H9 (cell line): ENCODE results near the gene SLC13A4. TPM values are rescaled to one million over a fixed set of nuclear protein-coding genes. Genes with fewer than 3 reads are reported as not detected.

Source experiments
- DNase-seq: peaks from one replicate; pipeline ENCODE4 v3.0.0-alpha.2; 2017
- H2AFZ ChIP-seq: one replicate; pipeline ENCODE4 v1.6.1; 2013; ENCODE audit warnings: mild to moderate bottlenecking, low read length, control low read depth, moderate library complexity
- H2AK5ac ChIP-seq: 2 replicates; pipeline ENCODE4 v1.6.1; 2013; ENCODE audit warnings: low read length, control low read depth, mixed read lengths; ENCODE audit not compliant: insufficient read length
- H2BK120ac ChIP-seq: one replicate; pipeline ENCODE4 v1.6.1; 2013; ENCODE audit warnings: low read depth, mild to moderate bottlenecking, low read length, control low read depth, inconsistent platforms; ENCODE audit not compliant: poor library complexity, severe bottlenecking
- H2BK12ac ChIP-seq: 2 replicates; pipeline ENCODE4 v1.6.1; 2013; ENCODE audit warnings: low read length, control low read depth, mixed read lengths, low read depth; ENCODE audit not compliant: insufficient read length
- H2BK15ac ChIP-seq: 2 replicates; pipeline ENCODE4 v1.6.1; 2013; ENCODE audit warnings: low read depth, low read length, control low read depth
- H2BK20ac ChIP-seq: one replicate; pipeline ENCODE4 v1.6.1; 2013; ENCODE audit warnings: low read depth, mild to moderate bottlenecking, low read length, control low read depth, inconsistent platforms; ENCODE audit not compliant: poor library complexity, severe bottlenecking
- H2BK5ac ChIP-seq: 2 replicates; pipeline ENCODE4 v1.6.1; 2013; ENCODE audit warnings: low read length, control low read depth, mixed read lengths; ENCODE audit not compliant: insufficient read length
- H3K14ac ChIP-seq: 2 replicates; pipeline ENCODE4 v1.6.1; 2013; ENCODE audit warnings: low read length, control low read depth; ENCODE audit not compliant: insufficient read depth
- H3K18ac ChIP-seq: 2 replicates; pipeline ENCODE4 v1.6.1; 2013; ENCODE audit warnings: low read depth, mild to moderate bottlenecking, mixed read lengths, low read length, control low read depth; ENCODE audit not compliant: insufficient read length
- H3K23ac ChIP-seq: 2 replicates; pipeline ENCODE4 v1.6.1; 2013; ENCODE audit warnings: low read length, control low read depth, mixed read lengths, low read depth; ENCODE audit not compliant: insufficient read length
- H3K23me2 ChIP-seq: 2 replicates; pipeline ENCODE4 v1.6.1; 2013; ENCODE audit warnings: low read depth, mild to moderate bottlenecking, mixed read lengths, low read length, control low read depth; ENCODE audit not compliant: insufficient read length, poor library complexity, severe bottlenecking
- H3K27ac ChIP-seq: 2 replicates; pipeline ENCODE4 v1.5.1; 2013; ENCODE audit warnings: low read length, control low read depth, mixed read lengths, low read depth; ENCODE audit not compliant: insufficient read length
- H3K27me3 ChIP-seq: 2 replicates; pipeline ENCODE4 v1.6.1; 2013; ENCODE audit warnings: low read length, control low read depth, inconsistent platforms; ENCODE audit not compliant: insufficient read depth
- H3K4ac ChIP-seq: 2 replicates; pipeline ENCODE4 v1.6.1; 2013; ENCODE audit warnings: low read depth, mild to moderate bottlenecking, control low read depth, inconsistent platforms, low read length, moderate library complexity
- H3K4me1 ChIP-seq: 2 replicates; pipeline ENCODE4 v1.6.1; 2013; ENCODE audit warnings: low read length, control low read depth, inconsistent platforms; ENCODE audit not compliant: insufficient read depth
- H3K4me2 ChIP-seq: 2 replicates; pipeline ENCODE4 v1.6.1; 2013; ENCODE audit warnings: low read length, control low read depth, mixed read lengths; ENCODE audit not compliant: insufficient read length, insufficient read depth
- H3K56ac ChIP-seq: 2 replicates; pipeline ENCODE4 v1.6.1; 2013; ENCODE audit warnings: low read depth, mild to moderate bottlenecking, mixed read lengths, low read length, control low read depth; ENCODE audit not compliant: insufficient read length
- H3K79me1 ChIP-seq: 2 replicates; pipeline ENCODE4 v1.6.1; 2013; ENCODE audit warnings: low read depth, mild to moderate bottlenecking, moderate library complexity, low read length, control low read depth, inconsistent platforms; ENCODE audit not compliant: insufficient read depth, poor library complexity, severe bottlenecking
- H3K79me2 ChIP-seq: 2 replicates; pipeline ENCODE4 v1.6.1; 2013; ENCODE audit warnings: low read length, control low read depth, inconsistent platforms; ENCODE audit not compliant: insufficient read depth
- H3K9ac ChIP-seq: 2 replicates; pipeline ENCODE4 v1.6.1; 2013; ENCODE audit warnings: low read length, control low read depth, mixed read lengths; ENCODE audit not compliant: insufficient read length; ENCODE audit errors: extremely low read depth
- H3K9me3 ChIP-seq: one replicate; pipeline ENCODE4 v1.6.1; 2013; ENCODE audit warnings: low read depth, low read length, inconsistent platforms; ENCODE audit not compliant: control insufficient read depth
- H3T11ph ChIP-seq: one replicate; pipeline ENCODE4 v1.6.1; 2013; ENCODE audit warnings: mild to moderate bottlenecking, low read length, control low read depth, inconsistent platforms
- H4K20me1 ChIP-seq: one replicate; pipeline ENCODE4 v1.6.1; 2013; ENCODE audit not compliant: control insufficient read depth, insufficient read length, insufficient read depth
- H4K5ac ChIP-seq: 2 replicates; pipeline ENCODE4 v1.6.1; 2013; ENCODE audit warnings: low read depth, mild to moderate bottlenecking, mixed read lengths, low read length, control low read depth; ENCODE audit not compliant: insufficient read length
- H4K8ac ChIP-seq: replicated peaks from 2 replicates; pipeline ENCODE4 v1.6.1; 2013; ENCODE audit warnings: low read length, control low read depth, mixed read lengths, low read depth; ENCODE audit not compliant: insufficient read length
- H4K91ac ChIP-seq: 2 replicates; pipeline ENCODE4 v1.6.1; 2013; ENCODE audit warnings: low read depth, mild to moderate bottlenecking, moderate library complexity, mixed read lengths, low read length, control low read depth; ENCODE audit not compliant: insufficient read length
- H3K27ac Mint-ChIP-seq, 3 experiments: 2 replicates in 2 of 3; 3 replicates in 1 of 3; pipeline ENCODE4 v1.8.0; 2020 to 2021; ENCODE audit warnings: mixed read lengths in 3 of 3, mild to moderate bottlenecking in 1 of 3, moderate library complexity in 1 of 3
- H3K27me3 Mint-ChIP-seq: 2 replicates; pipeline ENCODE4 v1.8.0; 2021; ENCODE audit warnings: low read depth, mild to moderate bottlenecking, moderate library complexity, mixed read lengths
- H3K36me3 Mint-ChIP-seq, 3 experiments: 2 replicates in 2 of 3; 3 replicates in 1 of 3; pipeline ENCODE4 v1.8.0; 2020 to 2021; ENCODE audit warnings: low read depth in 3 of 3, mixed read lengths in 3 of 3; ENCODE audit not compliant: insufficient read depth in 1 of 3
- H3K4me1 Mint-ChIP-seq, 2 experiments: 2 replicates each; pipeline ENCODE4 v1.8.0; 2020; ENCODE audit warnings: mixed read lengths in 2 of 2
- H3K4me3 Mint-ChIP-seq, 2 experiments: 2 replicates in 1 of 2; 3 replicates in 1 of 2; pipeline ENCODE4 v1.8.0; 2020 to 2021; ENCODE audit warnings: mild to moderate bottlenecking in 2 of 2, mixed read lengths in 2 of 2, moderate library complexity in 1 of 2
- H3K9me3 Mint-ChIP-seq, 2 experiments: 2 replicates in 1 of 2; 3 replicates in 1 of 2; pipeline ENCODE4 v1.8.0; 2020; ENCODE audit warnings: mild to moderate bottlenecking in 2 of 2, mixed read lengths in 2 of 2, moderate library complexity in 1 of 2
- CTCF ChIP-seq: fragments of 200-600 bp; sonication (generic); conservative IDR thresholded peaks from 3 replicates; pipeline ENCODE4 v1.8.0; 2021; ENCODE audit warnings: antibody characterized with exemption, mild to moderate bottlenecking
- WGBS: extraction: QIAGEN DNeasy Blood & Tissue Kit; methylation state at CpG from one replicate; pipeline ENCODE4 v1.1.7; 2013; ENCODE audit warnings: missing lambda C conversion rate, low lambda C conversion rate, mixed read lengths; ENCODE audit not compliant: insufficient read length; ENCODE audit errors: extremely low coverage; 5-methylcytosine and 5-hydroxymethylcytosine counted together
- total RNA-seq: library from RNA; stranded (reverse); gene quantifications from 2 replicates; pipeline ENCODE4 v1.2.1, GENCODE V29; 2021

SLC13A4 gene
- total RNA-seq, 1 experiment from 2014 or later: 3.5 TPM

- H3K27ac Mint-ChIP-seq: no peak overlapping the region
- H4K5ac ChIP-seq: no peak overlapping the region
- no peak overlapping the region for H2BK15ac ChIP-seq
- no peak overlapping the region for H2BK20ac ChIP-seq
- no peak overlapping the region for H3K27ac ChIP-seq
- no peak overlapping the region for H2BK5ac ChIP-seq
- H3K14ac ChIP-seq: no peak overlapping the region
- H3K18ac ChIP-seq: no peak overlapping the region
- no peaks in the 10 kb centered on the region for H3K27me3 ChIP-seq
- no peaks in the 10 kb centered on the region for H3K23me2 ChIP-seq
- H2AK5ac ChIP-seq: no peak overlapping the region
- no peaks in the 10 kb centered on the region for H3K79me1 ChIP-seq
- H2AFZ ChIP-seq: no peak overlapping the region
- no peaks in the 10 kb centered on the region for H3K4me1 ChIP-seq
- H3K9ac ChIP-seq: no peak overlapping the region
- no peaks in the 10 kb centered on the region for H4K20me1 ChIP-seq
- H3K9me3 ChIP-seq: no peaks in the 10 kb centered on the region
- no peak overlapping the region for H3K56ac ChIP-seq
- H3K4me3 Mint-ChIP-seq: no peak overlapping the region
- no peaks in the 10 kb centered on the region for H3K27me3 Mint-ChIP-seq
- H3K79me2 ChIP-seq: no peaks in the 10 kb centered on the region
- H4K8ac ChIP-seq: no peak overlapping the region
- no peak overlapping the region for H2BK12ac ChIP-seq
- no peak overlapping the region for H2BK120ac ChIP-seq
- H3K23ac ChIP-seq: no peak overlapping the region
- H3K9me3 Mint-ChIP-seq: no peaks in the 10 kb centered on the region
- no peak overlapping the region for H3K4me2 ChIP-seq
- H3K4me1 Mint-ChIP-seq: no peaks in the 10 kb centered on the region
- no peak overlapping the region for H3K4ac ChIP-seq
- no CpG with 5 or more reads among the region's 3 CpGs for WGBS
- TF ChIP-seq CTCF: no peak
- DNase-seq: no peak
- H3T11ph ChIP-seq: no peak overlapping the region
- H4K91ac ChIP-seq: no peak overlapping the region
- peaks cover 0 to 13% (median 11%) of the 10 kb centered on the region in 3 experiments; a peak in 4 of 7 replicates for H3K36me3 Mint-ChIP-seq
These were observed 37.4 kb downstream of the SLC13A4 start for GRCh38 chr7:135690566-135690965.
